GM18873 (cell line): ENCODE results near the gene CACNA2D3.

ENCODE experiments used
- ATAC-seq: cut with Tn5 transposase; IDR thresholded peaks from one replicate; pipeline ENCODE4 v1.9.1; 2021; ENCODE audit warnings: mild to moderate bottlenecking, moderate library complexity, moderate number of reproducible peaks; ENCODE audit not compliant: unreplicated experiment, low FRiP score

The CACNA2D3 gene

GRCh38 chr3:54547846-54548245 lies 425.5 kb downstream of the CACNA2D3 start:
- ATAC-seq, result no peak

- ATAC-seq, result no peak
Observed at GRCh38 chr3:54549607-54550220, 427.4 kb downstream of the CACNA2D3 start.

GRCh38 chr3:54550221-54550977 lies 428.0 kb downstream of the CACNA2D3 start:
- no peak for ATAC-seq

GRCh38 chr3:54556630-54557029 lies 434.3 kb downstream of the CACNA2D3 start:
- no peak for ATAC-seq

- no peak for ATAC-seq
Observed at GRCh38 chr3:54557538-54558428, 435.4 kb downstream of the CACNA2D3 start.

- no peak for ATAC-seq
Observed at GRCh38 chr3:54563501-54564200, 441.3 kb downstream of the CACNA2D3 start.

- no peak for ATAC-seq
Observed at GRCh38 chr3:54564374-54564925, 442.1 kb downstream of the CACNA2D3 start.

GRCh38 chr3:54565956-54566355 lies 443.6 kb downstream of the CACNA2D3 start:
- no peak for ATAC-seq

- no peak for ATAC-seq
Observed at GRCh38 chr3:54567949-54568348, 445.6 kb downstream of the CACNA2D3 start.

- no peak for ATAC-seq
Observed at GRCh38 chr3:54570008-54570407, 447.7 kb downstream of the CACNA2D3 start.

- no peak for ATAC-seq
Observed at GRCh38 chr3:54572197-54572895, 450.0 kb downstream of the CACNA2D3 start.

- no peak for ATAC-seq
Observed at GRCh38 chr3:54573858-54574257, 451.5 kb downstream of the CACNA2D3 start.

- ATAC-seq, result no peak
Observed at GRCh38 chr3:54574906-54575617, 452.7 kb downstream of the CACNA2D3 start.

- ATAC-seq, result no peak
Observed at GRCh38 chr3:54575618-54575960, 453.2 kb downstream of the CACNA2D3 start.

GRCh38 chr3:54577313-54577712 lies 455.0 kb downstream of the CACNA2D3 start:
- no peak for ATAC-seq

- ATAC-seq, result no peak
Observed at GRCh38 chr3:54578417-54578816, 456.1 kb downstream of the CACNA2D3 start.

GRCh38 chr3:54580453-54580852 lies 458.1 kb downstream of the CACNA2D3 start:
- ATAC-seq, result no peak

GRCh38 chr3:54582424-54582823 lies 460.1 kb downstream of the CACNA2D3 start:
- no peak for ATAC-seq

- no peak for ATAC-seq
Observed at GRCh38 chr3:54591157-54591556, 468.8 kb downstream of the CACNA2D3 start.
